GM12891 (cell line): ENCODE measurements around the gene MLXIPL.

ENCODE experiments used
- PAX5 ChIP-seq: IDR thresholded peaks from 2 replicates; pipeline ENCODE4 v1.6.1; 2011; ENCODE audit warnings: low read length, moderate library complexity, mild to moderate bottlenecking; ENCODE audit not compliant: insufficient read depth, severe bottlenecking
- POLR2A ChIP-seq: IDR thresholded peaks from 2 replicates; pipeline ENCODE4 v1.6.1; 2011; ENCODE audit warnings: low read depth, low read length, control low read depth
- POLR2AphosphoS5 ChIP-seq: IDR thresholded peaks from 2 replicates; pipeline ENCODE4 v1.6.1; 2011; ENCODE audit warnings: low read depth, low read length, control low read depth
- SPI1 ChIP-seq: IDR thresholded peaks from 2 replicates; pipeline ENCODE4 v1.6.1; 2011; ENCODE audit warnings: low read depth, low read length, control low read depth
- TAF1 ChIP-seq: IDR thresholded peaks from 2 replicates; pipeline ENCODE4 v1.6.1; 2011; ENCODE audit warnings: low read depth, low read length, control low read depth

GRCh38 chr7:73585196-73585595 lies 39.1 kb downstream of the MLXIPL start:
- no peak for TF ChIP-seq TAF1
- TF ChIP-seq POLR2AphosphoS5, result no peak
- no peak for TF ChIP-seq SPI1
- no peak for TF ChIP-seq POLR2A
- no peak for TF ChIP-seq PAX5
